Smooth muscle cell (in vitro differentiated cells): ENCODE measurements around the gene RBFOX1. TPM values are rescaled to one million over a fixed set of nuclear protein-coding genes. Genes with fewer than 3 reads are reported as not detected.

ENCODE experiments used
- DNase-seq: peaks from one replicate; lab custom pipeline; 2025; ENCODE audit not compliant: unreplicated experiment; lab: John Stamatoyannopoulos, UW
- H2AFZ ChIP-seq: fragments of 200-600 bp; sonication (generic); 2 replicates; pipeline ENCODE4 v1.6.0; 2016; ENCODE audit warnings: antibody characterized with exemption, low read depth, mild to moderate bottlenecking
- H3F3A ChIP-seq: fragments of 200-600 bp; sonication (generic); 2 replicates; pipeline ENCODE4 v1.6.0; 2017; ENCODE audit warnings: antibody characterized with exemption, low read depth
- H3K27ac ChIP-seq: fragments of 200-600 bp; sonication (generic); 2 replicates; pipeline ENCODE4 v1.5.1; 2016; ENCODE audit warnings: low read depth, mild to moderate bottlenecking
- H3K27me3 ChIP-seq: fragments of 200-600 bp; sonication (generic); 2 replicates; pipeline ENCODE4 v1.6.1; 2016; ENCODE audit warnings: low read depth, mild to moderate bottlenecking
- H3K36me3 ChIP-seq: fragments of 200-600 bp; sonication (generic); 2 replicates; pipeline ENCODE4 v1.5.1; 2016; ENCODE audit warnings: low read depth
- H3K4me1 ChIP-seq: fragments of 200-600 bp; sonication (generic); 2 replicates; pipeline ENCODE4 v1.5.1; 2016; ENCODE audit warnings: low read depth
- H3K4me2 ChIP-seq: fragments of 200-600 bp; sonication (generic); 2 replicates; pipeline ENCODE4 v1.6.0; 2016; ENCODE audit warnings: mild to moderate bottlenecking
- H3K4me3 ChIP-seq: fragments of 200-600 bp; sonication (generic); 2 replicates; pipeline ENCODE4 v1.5.1; 2016; ENCODE audit warnings: mild to moderate bottlenecking
- H3K79me2 ChIP-seq: fragments of 200-600 bp; sonication (generic); 2 replicates; pipeline ENCODE4 v1.6.0; 2016; ENCODE audit warnings: low read depth, mild to moderate bottlenecking
- H3K9ac ChIP-seq: fragments of 200-600 bp; sonication (generic); 2 replicates; pipeline ENCODE4 v1.6.0; 2016; ENCODE audit warnings: low read depth
- H3K9me3 ChIP-seq: fragments of 200-600 bp; sonication (generic); replicated peaks from 2 replicates; pipeline ENCODE4 v1.5.1; 2016; ENCODE audit warnings: low read depth
- H4K20me1 ChIP-seq: fragments of 200-600 bp; sonication (generic); 2 replicates; pipeline ENCODE4 v1.6.0; 2016; ENCODE audit warnings: low read depth
- CTCF ChIP-seq: fragments of 200-600 bp; sonication (generic); IDR thresholded peaks from 2 replicates; pipeline ENCODE4 v1.5.1; 2017; ENCODE audit warnings: borderline replicate concordance, mild to moderate bottlenecking, antibody characterized with exemption; ENCODE audit not compliant: insufficient read depth, poor library complexity, severe bottlenecking
- WGBS: methylation state at CpG from one replicate; pipeline ENCODE4 v1.1.7; 2016; ENCODE audit warnings: low lambda C conversion rate; 5-methylcytosine and 5-hydroxymethylcytosine counted together
- polyA plus RNA-seq: library from polyadenylated mRNA; unstranded; fragments of >200 nt; fragmentation: Nextera tagmentation; extraction: Ambion mirVana; gene quantifications from 2 replicates; pipeline ENCODE4 v1.2.1, GENCODE V29; 2016
- total RNA-seq: library from RNA; depleted of rRNA; stranded (reverse); fragments of >200 nt; gene quantifications from 2 replicates; pipeline ENCODE4 v1.2.3, GENCODE V29; 2014

Gene RBFOX1
- total and polyA plus RNA-seq, 2 experiments from 2014 or later, result not detected

GRCh38 chr16:7380911-7381310, 48.3 kb downstream of the RBFOX1 start:
- Histone ChIP-seq H3K4me1 (no peaks in the 10 kb centered on the region), H3K4me2 (no peak overlapping the region), H3K9ac (no peak overlapping the region), H3K4me3 (no peak overlapping the region), H2AFZ (no peak overlapping the region), H3K36me3 (no peaks in the 10 kb centered on the region), H3K79me2 (no peaks in the 10 kb centered on the region), H3K27me3 (no peaks in the 10 kb centered on the region), H4K20me1 (no peaks in the 10 kb centered on the region), H3K9me3 (no peaks in the 10 kb centered on the region), H3K27ac (no peak overlapping the region), H3F3A (no peaks in the 10 kb centered on the region)
- 72% methylated on average over 3 of the region's 3 CpGs for WGBS
- DNase-seq, result no peak
- TF ChIP-seq CTCF, result no peak

- Histone ChIP-seq H3K4me1 (no peaks in the 10 kb centered on the region), H3K4me2 (no peak overlapping the region), H4K20me1 (no peaks in the 10 kb centered on the region), H3K4me3 (no peak overlapping the region), H3K79me2 (no peaks in the 10 kb centered on the region), H3K27me3 (no peaks in the 10 kb centered on the region), H3K9ac (no peak overlapping the region), H3K36me3 (no peaks in the 10 kb centered on the region), H2AFZ (no peak overlapping the region), H3K9me3 (no peaks in the 10 kb centered on the region), H3K27ac (no peak overlapping the region), H3F3A (no peaks in the 10 kb centered on the region)
- WGBS, result 96% methylated on average over 6 of the region's 6 CpGs
- no peak for DNase-seq
- no peak for TF ChIP-seq CTCF
These were observed 49.0 kb downstream of the RBFOX1 start for GRCh38 chr16:7381671-7382070.

- H3K9ac ChIP-seq, result no peak overlapping the region
These were observed 49.9 kb downstream of the RBFOX1 start for GRCh38 chr16:7382521-7382920.

More at GRCh38 chr16:7382521-7382920, 49.9 kb downstream of the RBFOX1 start:
- Histone ChIP-seq H3F3A (no peaks in the 10 kb centered on the region), H3K36me3 (no peaks in the 10 kb centered on the region), H3K9me3 (no peaks in the 10 kb centered on the region), H3K79me2 (no peaks in the 10 kb centered on the region), H3K27ac (no peak overlapping the region), H3K4me3 (no peak overlapping the region), H2AFZ (no peak overlapping the region), H3K4me2 (no peak overlapping the region), H3K4me1 (no peaks in the 10 kb centered on the region), H3K27me3 (no peaks in the 10 kb centered on the region), H4K20me1 (no peaks in the 10 kb centered on the region)
- WGBS, result 91% methylated on average over 6 of the region's 6 CpGs
- no peak for DNase-seq
- TF ChIP-seq CTCF, result no peak
